NCI-H1694 treated with DMSO at 0.1 percent for 48 hours (cell line): ENCODE results near the gene GTF2A2.
"Not testable (repeated sequence)": the region's sequence is repeated elsewhere in the genome, so short reads cannot be mapped to it uniquely, and the experiment has no call there.

Source experiments
- DNase-seq: peaks from one replicate; lab custom pipeline; 2025; lab: John Stamatoyannopoulos, UW

Gene GTF2A2

GRCh38 chr15:59674361-59674877 is 17.1 kb upstream of the GTF2A2 start:
- DNase-seq = no peak

GRCh38 chr15:59668556-59668955 is 11.2 kb upstream of the GTF2A2 start:
- DNase-seq = no peak

GRCh38 chr15:59662260-59662659 is 4.9 kb upstream of the GTF2A2 start:
- DNase-seq = no peak

GRCh38 chr15:59659366-59659765 is 2.1 kb upstream of the GTF2A2 start:
- DNase-seq = no peak

- DNase-seq = no peak
These were observed 365 bp upstream of the GTF2A2 start for GRCh38 chr15:59657635-59658125.

- DNase-seq = no peak
These were observed 3.3 kb downstream of the GTF2A2 start for GRCh38 chr15:59654046-59654445.

- no peak for DNase-seq
These were observed 7.7 kb downstream of the GTF2A2 start for GRCh38 chr15:59649603-59650002.

- no peak for DNase-seq
These were observed 10.2 kb downstream of the GTF2A2 start for GRCh38 chr15:59647085-59647484.

GRCh38 chr15:59646277-59646676 is 11.0 kb downstream of the GTF2A2 start:
- no peak for DNase-seq

- DNase-seq = not testable (repeated sequence)
These were observed 11.5 kb downstream of the GTF2A2 start for GRCh38 chr15:59645812-59646211.

- no peak for DNase-seq
These were observed 12.6 kb downstream of the GTF2A2 start for GRCh38 chr15:59644756-59645155.

GRCh38 chr15:59642351-59642750 is 15.0 kb downstream of the GTF2A2 start:
- DNase-seq = no peak

GRCh38 chr15:59637507-59637906 is 19.8 kb downstream of the GTF2A2 start:
- DNase-seq = not testable (repeated sequence)

GRCh38 chr15:59636184-59636583 is 21.1 kb downstream of the GTF2A2 start:
- no peak for DNase-seq

- DNase-seq = no peak
These were observed 24.6 kb downstream of the GTF2A2 start for GRCh38 chr15:59632714-59633113.

GRCh38 chr15:59622289-59622688 is 35.0 kb downstream of the GTF2A2 start:
- no peak for DNase-seq

GRCh38 chr15:59618406-59618805 is 38.9 kb downstream of the GTF2A2 start:
- no peak for DNase-seq

GRCh38 chr15:59616379-59616778 is 40.9 kb downstream of the GTF2A2 start:
- no peak for DNase-seq

- no peak for DNase-seq
These were observed 41.7 kb downstream of the GTF2A2 start for GRCh38 chr15:59615661-59616060.

GRCh38 chr15:59614153-59614552 is 43.2 kb downstream of the GTF2A2 start:
- DNase-seq = no peak

GRCh38 chr15:59611276-59612260 is 45.7 kb downstream of the GTF2A2 start, which contains the start of gene GCNT3:
Gene GCNT3, plus strand, starts transcription at chr15:59611783. Its CDS starts 6,456 bp downstream, at chr15:59618239.
- DNase-seq = no peak

- DNase-seq = no peak
These were observed 47.3 kb downstream of the GTF2A2 start for GRCh38 chr15:59609730-59610712.
